Measurements from ENCODE around the gene BNIP5. TPM values are rescaled to one million over a fixed set of nuclear protein-coding genes. Genes with fewer than 3 reads are reported as not detected.

Gene BNIP5
- total RNA-seq, 1 experiment from 2014 or later, result not detected

DNA sequence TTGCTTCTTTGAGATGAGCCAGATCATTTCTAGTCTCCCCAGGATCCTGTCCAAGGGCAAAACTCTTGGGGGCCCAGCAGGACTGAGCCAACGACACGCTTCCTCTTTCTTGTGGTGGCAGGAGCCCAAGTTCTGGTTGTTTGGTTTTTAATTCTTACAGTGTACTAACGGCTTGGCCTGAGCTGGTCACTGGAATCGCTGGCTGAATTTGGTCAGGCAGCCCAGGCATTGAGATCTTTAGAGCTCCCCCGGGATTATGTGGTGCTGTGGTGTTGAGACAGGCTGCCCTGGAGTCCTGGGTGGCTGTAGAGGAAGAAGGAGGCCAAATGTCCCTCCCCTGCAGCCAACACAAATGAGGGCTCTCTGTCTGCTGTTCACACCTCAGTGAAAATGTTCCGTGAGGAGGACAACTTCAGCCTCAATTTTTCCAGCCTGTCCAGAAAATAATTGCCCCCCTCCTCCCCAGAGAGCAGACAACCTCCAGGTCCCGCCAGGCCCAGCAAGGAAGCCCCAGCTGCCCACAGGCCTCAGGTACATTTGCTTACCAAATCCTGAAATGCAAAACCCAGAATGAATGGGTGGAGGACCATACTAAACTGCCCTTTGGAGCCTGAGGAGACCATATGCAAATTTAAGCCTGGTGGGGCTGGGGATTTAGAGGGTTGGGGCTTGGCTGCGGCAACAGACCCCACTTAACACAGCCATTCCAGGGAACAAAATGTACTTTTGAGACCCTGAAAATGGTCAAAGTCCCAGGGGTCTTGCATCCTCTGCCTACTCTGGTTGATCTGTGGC, 23.6 kb downstream of the BNIP5 start:
- H3K9me2 ChIP-seq (replicated peaks; ENCODE audit: insufficient read depth, low read length), result no peaks in the 10 kb centered on the region
- no peaks in the 10 kb centered on the region for H3K27me3 ChIP-seq (ENCODE audit: low read length)
- H3K9ac ChIP-seq (ENCODE audit: low read length), result peak overlapping the region; percentile 79
- H3K4me3 ChIP-seq (ENCODE audit: low read length), result peak overlapping the region; percentile 67
- no peaks in the 10 kb centered on the region for H3K36me3 ChIP-seq (ENCODE audit: insufficient read depth, low read length)
- no peaks in the 10 kb centered on the region for H4K20me1 ChIP-seq (ENCODE audit: insufficient read depth, low read depth, low read length)
- no peaks in the 10 kb centered on the region for H3K79me2 ChIP-seq (ENCODE audit: low read length)
- H3K27ac ChIP-seq (ENCODE audit: low read length), result peak overlapping the region; percentile 93
- no peaks in the 10 kb centered on the region for H3K9me3 ChIP-seq (ENCODE audit: low read length)
- H3K4me1 ChIP-seq (ENCODE audit: low read length), result peaks cover 54% of the 10 kb centered on the region
- H2AFZ ChIP-seq (ENCODE audit: low read length), result peak overlapping the region; percentile 70
- DNase-seq, result peak; percentile 84
- peak overlapping the region; percentile 96 for H3K4me2 ChIP-seq (ENCODE audit: low read depth, low read length, poor library complexity, severe bottlenecking)

DNA sequence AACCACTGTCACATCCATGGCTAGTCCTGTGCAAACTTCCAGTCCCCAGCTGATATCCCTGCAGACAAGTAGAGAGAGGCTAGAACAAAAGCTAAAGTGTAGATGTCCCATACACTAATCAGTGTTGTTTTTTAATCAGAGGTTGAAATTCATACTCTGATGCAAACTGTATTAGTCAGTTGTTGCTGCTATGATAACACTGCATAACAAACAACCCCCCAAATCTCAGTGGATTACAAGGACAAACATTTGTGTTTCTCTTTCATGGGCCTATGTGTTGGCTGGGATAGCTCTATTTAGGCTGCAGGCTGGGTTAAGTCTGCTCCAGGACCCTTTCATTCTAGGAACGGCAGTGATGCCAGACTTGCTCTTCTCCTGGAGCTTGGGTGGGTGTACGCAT, 26.8 kb downstream of the BNIP5 start:
- Histone ChIP-seq H3K9ac (ENCODE audit: low read length) (no peak overlapping the region), H3K9me2 (replicated peaks; ENCODE audit: insufficient read depth, low read length) (no peaks in the 10 kb centered on the region), H3K27ac (ENCODE audit: low read length) (no peak overlapping the region), H3K4me3 (ENCODE audit: low read length) (no peak overlapping the region), H3K27me3 (ENCODE audit: low read length) (no peaks in the 10 kb centered on the region), H3K36me3 (ENCODE audit: insufficient read depth, low read length) (no peaks in the 10 kb centered on the region), H3K4me2 (ENCODE audit: low read depth, low read length, poor library complexity, severe bottlenecking) (no peak overlapping the region), H2AFZ (ENCODE audit: low read length) (no peak overlapping the region), H3K79me2 (ENCODE audit: low read length) (no peaks in the 10 kb centered on the region), H3K9me3 (ENCODE audit: low read length) (no peaks in the 10 kb centered on the region), H3K4me1 (ENCODE audit: low read length) (peaks cover 33% of the 10 kb centered on the region), H4K20me1 (ENCODE audit: insufficient read depth, low read depth, low read length) (no peaks in the 10 kb centered on the region)
- DNase-seq, result no peak

DNA sequence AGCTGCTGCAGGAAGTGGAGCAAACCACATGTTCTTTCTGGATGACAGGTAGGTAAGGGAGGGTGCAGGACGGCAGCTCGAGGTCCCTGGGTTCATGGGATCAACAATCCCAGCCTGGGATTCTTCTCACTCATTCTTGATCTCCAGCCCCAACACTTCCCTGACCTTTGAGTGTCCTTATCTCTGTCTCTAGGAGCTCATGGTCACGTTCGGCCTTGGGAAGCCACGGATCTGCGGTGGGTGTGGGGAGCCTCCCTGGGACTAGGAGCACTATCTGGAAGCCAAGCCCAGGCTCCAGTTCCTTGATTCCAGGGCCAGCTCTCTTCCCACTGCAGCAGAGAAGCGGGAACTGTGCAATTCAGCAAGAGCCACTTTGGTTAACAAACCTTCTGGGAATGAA, 27.5 kb downstream of the BNIP5 start:
- no peak overlapping the region for H3K4me3 ChIP-seq (ENCODE audit: low read length)
- H3K9me3 ChIP-seq (ENCODE audit: low read length), result no peaks in the 10 kb centered on the region
- H3K9ac ChIP-seq (ENCODE audit: low read length), result no peak overlapping the region
- no peak for DNase-seq
- no peaks in the 10 kb centered on the region for H3K27me3 ChIP-seq (ENCODE audit: low read length)
- peaks cover 26% of the 10 kb centered on the region for H3K4me1 ChIP-seq (ENCODE audit: low read length)
- no peaks in the 10 kb centered on the region for H3K36me3 ChIP-seq (ENCODE audit: insufficient read depth, low read length)
- H3K9me2 ChIP-seq (replicated peaks; ENCODE audit: insufficient read depth, low read length), result no peaks in the 10 kb centered on the region
- H3K79me2 ChIP-seq (ENCODE audit: low read length), result no peaks in the 10 kb centered on the region
- H4K20me1 ChIP-seq (ENCODE audit: insufficient read depth, low read depth, low read length), result no peaks in the 10 kb centered on the region
- H2AFZ ChIP-seq (ENCODE audit: low read length), result no peak overlapping the region
- no peak overlapping the region for H3K27ac ChIP-seq (ENCODE audit: low read length)
- no peak overlapping the region for H3K4me2 ChIP-seq (ENCODE audit: low read depth, low read length, poor library complexity, severe bottlenecking)

DNA sequence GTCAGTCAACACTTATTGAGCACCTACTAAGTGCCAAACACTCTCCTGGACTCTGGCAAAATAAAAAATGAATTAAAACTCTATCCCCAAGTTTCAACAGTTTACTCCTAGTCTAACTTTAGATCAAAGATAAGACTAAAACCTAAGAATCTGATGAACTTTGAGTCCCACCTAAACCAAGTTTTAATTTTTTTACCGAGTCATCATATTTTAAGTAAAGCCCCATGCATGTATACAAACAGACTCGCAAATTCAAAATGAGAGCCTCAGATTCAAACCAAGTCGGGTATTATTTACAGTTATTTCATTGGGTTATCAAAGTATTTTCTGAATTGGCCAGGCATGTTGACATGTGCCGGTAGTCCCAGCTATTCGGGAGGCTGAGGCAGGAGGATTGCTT, 28.2 kb downstream of the BNIP5 start:
- Histone ChIP-seq H3K27me3 (ENCODE audit: low read length) (no peaks in the 10 kb centered on the region), H3K4me3 (ENCODE audit: low read length) (no peak overlapping the region), H3K36me3 (ENCODE audit: insufficient read depth, low read length) (no peaks in the 10 kb centered on the region), H3K9me3 (ENCODE audit: low read length) (no peaks in the 10 kb centered on the region), H3K4me2 (ENCODE audit: low read depth, low read length, poor library complexity, severe bottlenecking) (no peak overlapping the region), H3K79me2 (ENCODE audit: low read length) (no peaks in the 10 kb centered on the region), H4K20me1 (ENCODE audit: insufficient read depth, low read depth, low read length) (no peaks in the 10 kb centered on the region), H3K9ac (ENCODE audit: low read length) (no peak overlapping the region), H3K4me1 (ENCODE audit: low read length) (peaks cover 19% of the 10 kb centered on the region), H3K27ac (ENCODE audit: low read length) (no peak overlapping the region), H3K9me2 (replicated peaks; ENCODE audit: insufficient read depth, low read length) (no peaks in the 10 kb centered on the region), H2AFZ (ENCODE audit: low read length) (no peak overlapping the region)
- DNase-seq, result no peak

DNA sequence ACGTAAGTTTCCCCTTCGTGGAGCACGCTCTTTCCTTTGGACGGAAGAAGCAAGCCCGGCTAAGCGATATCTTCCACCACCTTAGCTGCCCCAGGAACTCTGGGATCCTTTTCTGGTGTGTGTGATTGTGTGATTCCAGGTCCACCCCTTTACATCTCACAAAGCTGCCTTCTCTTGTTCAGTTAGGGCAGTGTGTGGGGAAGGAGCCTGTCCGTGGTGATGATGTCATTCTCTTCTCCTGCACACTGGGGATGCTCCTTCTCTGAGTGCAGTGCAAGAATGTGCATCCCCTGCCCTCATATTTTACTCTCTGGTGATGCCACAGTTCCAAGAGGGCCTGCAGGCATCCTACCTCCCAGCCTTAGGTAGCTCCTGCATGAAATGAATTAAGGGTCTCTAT, 30.3 kb downstream of the BNIP5 start:
- H3K79me2 ChIP-seq (ENCODE audit: low read length), result no peaks in the 10 kb centered on the region
- H3K4me2 ChIP-seq (ENCODE audit: low read depth, low read length, poor library complexity, severe bottlenecking), result no peak overlapping the region
- no peaks in the 10 kb centered on the region for H3K36me3 ChIP-seq (ENCODE audit: insufficient read depth, low read length)
- H3K27ac ChIP-seq (ENCODE audit: low read length), result no peak overlapping the region
- H3K4me3 ChIP-seq (ENCODE audit: low read length), result no peak overlapping the region
- no peak overlapping the region for H3K9ac ChIP-seq (ENCODE audit: low read length)
- no peaks in the 10 kb centered on the region for H3K9me3 ChIP-seq (ENCODE audit: low read length)
- no peaks in the 10 kb centered on the region for H4K20me1 ChIP-seq (ENCODE audit: insufficient read depth, low read depth, low read length)
- H3K9me2 ChIP-seq (replicated peaks; ENCODE audit: insufficient read depth, low read length), result no peaks in the 10 kb centered on the region
- no peaks in the 10 kb centered on the region for H3K27me3 ChIP-seq (ENCODE audit: low read length)
- no peak overlapping the region for H2AFZ ChIP-seq (ENCODE audit: low read length)
- peaks cover 5% of the 10 kb centered on the region for H3K4me1 ChIP-seq (ENCODE audit: low read length)
- DNase-seq, result no peak

DNA sequence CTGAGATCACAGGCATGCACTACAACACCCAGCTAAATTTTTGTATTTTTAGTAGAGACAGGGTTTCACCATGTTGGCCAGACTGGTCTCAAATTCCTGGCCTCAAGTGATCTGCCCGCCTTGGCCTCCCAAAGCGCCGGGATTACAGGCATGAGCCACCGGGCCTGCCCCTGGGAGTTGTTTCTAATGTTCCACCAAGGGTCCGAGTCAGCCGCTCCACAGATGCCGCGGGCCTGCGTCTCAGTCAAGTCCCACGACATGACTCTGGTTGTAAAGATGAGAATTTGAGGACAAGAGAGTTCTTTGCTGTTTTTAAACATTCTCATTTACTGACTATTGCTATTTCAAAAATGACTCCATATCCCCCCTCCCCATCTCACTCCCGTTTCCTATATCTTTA, 30.8 kb downstream of the BNIP5 start:
- H2AFZ ChIP-seq (ENCODE audit: low read length), result no peak overlapping the region
- no peak for DNase-seq
- no peaks in the 10 kb centered on the region for H3K36me3 ChIP-seq (ENCODE audit: insufficient read depth, low read length)
- H4K20me1 ChIP-seq (ENCODE audit: insufficient read depth, low read depth, low read length), result no peaks in the 10 kb centered on the region
- no peaks in the 10 kb centered on the region for H3K27me3 ChIP-seq (ENCODE audit: low read length)
- no peak overlapping the region for H3K9ac ChIP-seq (ENCODE audit: low read length)
- H3K4me1 ChIP-seq (ENCODE audit: low read length), result peaks cover 5% of the 10 kb centered on the region
- H3K9me2 ChIP-seq (replicated peaks; ENCODE audit: insufficient read depth, low read length), result no peaks in the 10 kb centered on the region
- no peak overlapping the region for H3K27ac ChIP-seq (ENCODE audit: low read length)
- H3K9me3 ChIP-seq (ENCODE audit: low read length), result no peaks in the 10 kb centered on the region
- no peaks in the 10 kb centered on the region for H3K79me2 ChIP-seq (ENCODE audit: low read length)
- H3K4me3 ChIP-seq (ENCODE audit: low read length), result no peak overlapping the region
- H3K4me2 ChIP-seq (ENCODE audit: low read depth, low read length, poor library complexity, severe bottlenecking), result no peak overlapping the region

DNA sequence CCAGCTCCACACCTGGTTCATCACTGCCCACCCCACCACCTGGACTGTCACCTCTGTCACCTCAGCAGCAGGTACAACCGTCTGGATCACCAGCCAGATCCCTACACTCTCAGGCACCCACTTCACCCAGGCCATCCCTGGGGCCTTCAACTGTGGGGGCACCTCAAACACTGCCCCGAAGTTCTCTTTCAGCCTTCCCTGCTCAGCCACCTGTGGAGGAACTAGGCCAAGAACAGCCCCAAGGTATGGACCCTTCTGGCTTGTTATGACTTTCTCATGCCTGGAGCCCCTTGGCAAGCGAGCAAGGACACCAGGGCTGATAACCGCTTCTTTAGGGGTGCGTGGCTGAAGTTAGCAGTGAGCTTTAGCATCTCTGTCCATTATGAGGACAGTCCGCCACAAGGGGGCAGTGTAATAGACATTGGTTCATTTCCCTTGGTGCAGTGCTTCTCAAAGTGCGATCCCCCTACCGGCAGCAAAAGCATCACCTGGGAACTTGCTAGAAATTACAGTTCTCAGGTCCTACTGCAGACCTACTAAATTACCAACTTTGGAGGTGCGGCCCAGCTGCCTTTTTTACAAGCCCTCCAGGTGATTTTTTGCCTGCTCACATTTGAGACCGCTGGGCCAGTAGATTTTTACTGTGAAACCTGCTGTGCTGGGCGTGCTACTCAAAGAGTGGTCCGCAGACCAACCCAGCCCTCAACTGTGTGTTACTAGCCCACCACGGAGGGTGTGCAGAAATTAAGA, 34.3 kb downstream of the BNIP5 start:
- Histone ChIP-seq H3K4me1 (ENCODE audit: low read length) (peaks cover 5% of the 10 kb centered on the region), H2AFZ (ENCODE audit: low read length) (no peak overlapping the region), H3K9me2 (replicated peaks; ENCODE audit: insufficient read depth, low read length) (no peaks in the 10 kb centered on the region), H3K4me3 (ENCODE audit: low read length) (no peak overlapping the region), H4K20me1 (ENCODE audit: insufficient read depth, low read depth, low read length) (no peaks in the 10 kb centered on the region), H3K79me2 (ENCODE audit: low read length) (no peaks in the 10 kb centered on the region), H3K9me3 (ENCODE audit: low read length) (no peaks in the 10 kb centered on the region), H3K9ac (ENCODE audit: low read length) (no peak overlapping the region), H3K36me3 (ENCODE audit: insufficient read depth, low read length) (no peaks in the 10 kb centered on the region), H3K27ac (ENCODE audit: low read length) (no peak overlapping the region), H3K27me3 (ENCODE audit: low read length) (no peaks in the 10 kb centered on the region), H3K4me2 (ENCODE audit: low read depth, low read length, poor library complexity, severe bottlenecking) (no peak overlapping the region)
- DNase-seq, result peak; percentile 97

GRCh38 chr6:36301781-36302180, 34.9 kb downstream of the BNIP5 start:
- H3K9ac ChIP-seq (ENCODE audit: low read length), result no peak overlapping the region
- H3K36me3 ChIP-seq (ENCODE audit: insufficient read depth, low read length), result no peaks in the 10 kb centered on the region
- H4K20me1 ChIP-seq (ENCODE audit: insufficient read depth, low read depth, low read length), result no peaks in the 10 kb centered on the region
- H3K9me3 ChIP-seq (ENCODE audit: low read length), result no peaks in the 10 kb centered on the region
- H3K4me1 ChIP-seq (ENCODE audit: low read length), result peaks cover 5% of the 10 kb centered on the region
- no peak overlapping the region for H3K4me3 ChIP-seq (ENCODE audit: low read length)
- DNase-seq, result no peak
- H3K4me2 ChIP-seq (ENCODE audit: low read depth, low read length, poor library complexity, severe bottlenecking), result no peak overlapping the region
- no peak overlapping the region for H2AFZ ChIP-seq (ENCODE audit: low read length)
- H3K79me2 ChIP-seq (ENCODE audit: low read length), result no peaks in the 10 kb centered on the region
- no peak overlapping the region for H3K27ac ChIP-seq (ENCODE audit: low read length)
- no peaks in the 10 kb centered on the region for H3K27me3 ChIP-seq (ENCODE audit: low read length)
- H3K9me2 ChIP-seq (replicated peaks; ENCODE audit: insufficient read depth, low read length), result no peaks in the 10 kb centered on the region
